Measurements from ENCODE around the gene KRT33B. TPM values are rescaled to one million over a fixed set of nuclear protein-coding genes. Genes with fewer than 3 reads are reported as not detected.

The KRT33B gene
- total and polyA plus RNA-seq, 2 of the 8 experiments (the other 6 are each of a cell fraction or from before 2014, with no cell fraction given): not detected

- no peaks in the 10 kb centered on the region; a peak in 1 of 7 replicates for H3K4me1 ChIP-seq (replicated peaks in 1 of 4; ENCODE audit: control insufficient read depth in 3 of 4, insufficient read depth in 4 of 4, low read length in 3 of 4)
- ChIA-PET POLR2A (ENCODE audit: partially characterized antibody) (interaction anchor here (0.6 kb wide), 1 partner anchor 424 kb away, joined by 3 read pairs; no protein-coding TSS in a partner anchor), CTCF (ENCODE audit: partially characterized antibody) (interaction anchor here (0.6 to 5.8 kb wide), 34 partner anchors 7 to 502 kb away, joined by 3 to 27 read pairs (median 4); partner anchors contain the start of genes KRT33A, KRT34, KRTAP17-1 and KRTAP29-1)
- no peak overlapping the region for H3K4ac ChIP-seq (replicated peaks; ENCODE audit: insufficient read length, low read depth, low read length)
- no peak overlapping the region for H3K56ac ChIP-seq (replicated peaks; ENCODE audit: insufficient read length, low read depth, low read length)
- WGBS, 2 experiments (ENCODE audit: extremely low coverage in 1 of 2, insufficient coverage in 1 of 2, insufficient read length in 1 of 2, insufficient replicate concordance in 2 of 2, low coverage in 1 of 2, low lambda C conversion rate in 2 of 2, missing lambda C conversion rate in 1 of 2): 74% methylated on average over 13 of the region's 13 CpGs; no CpG with 5 or more reads in 1 of the 2 experiments
- H3K23ac ChIP-seq (ENCODE audit: insufficient read length): no peak overlapping the region
- no peak overlapping the region for H3K27ac ChIP-seq (ENCODE audit: low read depth, low read length)
- H4K5ac ChIP-seq (ENCODE audit: insufficient read length, low read depth, low read length): no peak overlapping the region
- no peaks in the 10 kb centered on the region for H4K20me1 ChIP-seq (replicated peaks in 1 of 2; ENCODE audit: control insufficient read depth in 1 of 2, insufficient read depth in 2 of 2, low read length in 2 of 2)
- H2BK12ac ChIP-seq (ENCODE audit: low read depth, low read length): no peak overlapping the region
- H4K91ac ChIP-seq (replicated peaks; ENCODE audit: insufficient read length, low read length): no peak overlapping the region
- H2BK20ac ChIP-seq (ENCODE audit: low read length): no peak overlapping the region
- 0 out of 2 replicates have a peak overlapping the region, but pooled peaks have one; percentile 31 for H2AFZ ChIP-seq (ENCODE audit: low read length)
- no peak overlapping the region for H3K18ac ChIP-seq (ENCODE audit: extremely low read depth, low read length)
- H3K9ac ChIP-seq (replicated peaks in 1 of 4; ENCODE audit: extremely low read depth in 1 of 4, low read depth in 3 of 4, low read length in 3 of 4): no peak overlapping the region
- H3K14ac ChIP-seq (ENCODE audit: insufficient read length): no peak overlapping the region
- H3K9me3 ChIP-seq (ENCODE audit: insufficient read depth in 2 of 2, low read depth in 1 of 2, low read length in 1 of 2): no peaks in the 10 kb centered on the region
- H3K4me2 ChIP-seq (ENCODE audit: insufficient read depth in 1 of 2, low read depth in 2 of 2, low read length in 2 of 2): no peak overlapping the region
- no peak overlapping the region for H3K4me3 ChIP-seq (ENCODE audit: extremely low read depth in 1 of 4, insufficient read depth in 2 of 4, low read depth in 3 of 4, low read length in 4 of 4)
- H3K36me3 ChIP-seq (ENCODE audit: control insufficient read depth in 2 of 4, insufficient read depth in 4 of 4, low read length in 3 of 4): no peaks in the 10 kb centered on the region
- H2BK120ac ChIP-seq (replicated peaks; ENCODE audit: low read depth, low read length): no peak overlapping the region
- H3K23me2 ChIP-seq (ENCODE audit: low read depth, low read length): no peaks in the 10 kb centered on the region
- no peak overlapping the region; the same call in 1 of the 2 replicates for H2AK5ac ChIP-seq (ENCODE audit: low read depth, low read length)
- H4K8ac ChIP-seq (ENCODE audit: extremely low read depth, insufficient read depth, low read length): no peak overlapping the region; the same call in 1 of the 2 replicates
- FAIRE-seq: peak; percentile 66
- DNase-seq (ENCODE audit: low read depth in 1 of 2, low spot score in 2 of 2): peak; percentile 27 to 78
- no peak overlapping the region for H2BK15ac ChIP-seq (ENCODE audit: low read length)
- H2BK5ac ChIP-seq (ENCODE audit: low read depth, low read length): no peak overlapping the region
- H3K27me3 ChIP-seq (replicated peaks in 1 of 4; ENCODE audit: control insufficient read depth in 3 of 4, extremely low read depth in 1 of 4, insufficient read depth in 3 of 4, low read length in 3 of 4): no peaks in the 10 kb centered on the region
- H3K79me2 ChIP-seq (ENCODE audit: control insufficient read depth in 1 of 2, insufficient read depth in 2 of 2, low read length in 2 of 2): no peaks in the 10 kb centered on the region
- no peaks in the 10 kb centered on the region for H3K79me1 ChIP-seq (ENCODE audit: low read depth, low read length)
- TF ChIP-seq RAD21 (IDR thresholded peaks at IDR 0.05 in 1 of 2, conservative IDR thresholded peaks at IDR 0.05 in 1 of 2; ENCODE audit: low read depth in 2 of 2, low read length in 2 of 2) (peak; percentile 83 to 88), BACH1 (IDR thresholded peaks at IDR 0.05; ENCODE audit: low read length) (no peak), CTCF (IDR thresholded peaks at IDR 0.05; ENCODE audit: control extremely low read depth in 1 of 3, insufficient read depth in 1 of 3, low read depth in 1 of 3, low read length in 3 of 3) (peak; percentile 86 to 97 (median 95)), SIX5 (IDR thresholded peaks at IDR 0.05; ENCODE audit: low read depth, low read length) (no peak), KDM5A (IDR thresholded peaks at IDR 0.05; ENCODE audit: low read length) (no peak)
- TF ChIP-seq, protein P1, sequence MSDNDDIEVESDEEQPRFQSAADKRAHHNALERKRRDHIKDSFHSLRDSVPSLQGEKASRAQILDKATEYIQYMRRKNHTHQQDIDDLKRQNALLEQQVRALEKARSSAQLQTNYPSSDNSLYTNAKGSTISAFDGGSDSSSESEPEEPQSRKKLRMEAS (IDR thresholded peaks at IDR 0.05): peak; percentile 40
- TF ChIP-seq, protein P2, sequence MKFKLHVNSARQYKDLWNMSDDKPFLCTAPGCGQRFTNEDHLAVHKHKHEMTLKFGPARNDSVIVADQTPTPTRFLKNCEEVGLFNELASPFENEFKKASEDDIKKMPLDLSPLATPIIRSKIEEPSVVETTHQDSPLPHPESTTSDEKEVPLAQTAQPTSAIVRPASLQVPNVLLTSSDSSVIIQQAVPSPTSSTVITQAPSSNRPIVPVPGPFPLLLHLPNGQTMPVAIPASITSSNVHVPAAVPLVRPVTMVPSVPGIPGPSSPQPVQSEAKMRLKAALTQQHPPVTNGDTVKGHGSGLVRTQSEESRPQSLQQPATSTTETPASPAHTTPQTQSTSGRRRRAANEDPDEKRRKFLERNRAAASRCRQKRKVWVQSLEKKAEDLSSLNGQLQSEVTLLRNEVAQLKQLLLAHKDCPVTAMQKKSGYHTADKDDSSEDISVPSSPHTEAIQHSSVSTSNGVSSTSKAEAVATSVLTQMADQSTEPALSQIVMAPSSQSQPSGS (IDR thresholded peaks at IDR 0.05; ENCODE audit: low read length): no peak
Measured at GRCh38 chr17:41329279-41329948, 40.2 kb downstream of the KRT33B start.
